Eye (tissue), 1 donor: ENCODE results near the gene FBXO41.

ENCODE experiments used
- DNase-seq: peaks from one replicate; pipeline ENCODE4 v3.0.0-alpha.2; 2015

Gene FBXO41

GRCh38 chr2:73210019-73210418 lies 74.3 kb downstream of the FBXO41 start:
- DNase-seq, result no peak

- no peak for DNase-seq
These were observed 76.0 kb downstream of the FBXO41 start for GRCh38 chr2:73208258-73208657.

GRCh38 chr2:73205611-73206010 lies 78.7 kb downstream of the FBXO41 start:
- DNase-seq, result peak; percentile 4
